Femur (tissue), 1 donor: ENCODE data around the gene CAVIN3.

Experiments
- DNase-seq: peaks from one replicate; pipeline ENCODE4 v3.0.0-alpha.2; 2017

The CAVIN3 gene

GRCh38 chr11:6320411-6321155 is at the start of gene CAVIN3:
Gene CAVIN3 (minus strand): TSS chr11:6320501. CDS start chr11:6320476, 25 bp downstream.
- peak; percentile 92 for DNase-seq

- DNase-seq: no peak
Measured at GRCh38 chr11:6365659-6366058, 45.4 kb upstream of the CAVIN3 start.

GRCh38 chr11:6362873-6363678 is 42.8 kb upstream of the CAVIN3 start:
- DNase-seq: peak; percentile 83

GRCh38 chr11:6362185-6362872 is 42.0 kb upstream of the CAVIN3 start:
- DNase-seq: peak; percentile 34

GRCh38 chr11:6360183-6360582 is 39.9 kb upstream of the CAVIN3 start:
- no peak for DNase-seq

- DNase-seq: peak; percentile 55
Measured at GRCh38 chr11:6357222-6357621, 36.9 kb upstream of the CAVIN3 start.

- DNase-seq: no peak
Measured at GRCh38 chr11:6356503-6357055, 36.3 kb upstream of the CAVIN3 start.

GRCh38 chr11:6354651-6355485 is 34.6 kb upstream of the CAVIN3 start:
- DNase-seq: no peak

- DNase-seq: peak; percentile 69
Measured at GRCh38 chr11:6353367-6353987, 33.2 kb upstream of the CAVIN3 start.

- DNase-seq: no peak
Measured at GRCh38 chr11:6351782-6352382, 31.6 kb upstream of the CAVIN3 start.

- DNase-seq: no peak
Measured at GRCh38 chr11:6350486-6350885, 30.2 kb upstream of the CAVIN3 start.

- DNase-seq: no peak
Measured at GRCh38 chr11:6350043-6350442, 29.7 kb upstream of the CAVIN3 start.

GRCh38 chr11:6345366-6345765 is 25.1 kb upstream of the CAVIN3 start:
- no peak for DNase-seq

GRCh38 chr11:6336293-6336692 is 16.0 kb upstream of the CAVIN3 start:
- DNase-seq: no peak

GRCh38 chr11:6334806-6335205 is 14.5 kb upstream of the CAVIN3 start:
- DNase-seq: no peak

GRCh38 chr11:6333095-6333494 is 12.8 kb upstream of the CAVIN3 start:
- no peak for DNase-seq

GRCh38 chr11:6332066-6332465 is 11.8 kb upstream of the CAVIN3 start:
- DNase-seq: no peak

GRCh38 chr11:6328321-6328720 is 8.0 kb upstream of the CAVIN3 start:
- DNase-seq: no peak

GRCh38 chr11:6327806-6328205 is 7.5 kb upstream of the CAVIN3 start:
- DNase-seq: no peak

GRCh38 chr11:6326985-6327384 is 6.7 kb upstream of the CAVIN3 start:
- no peak for DNase-seq

- DNase-seq: no peak
Measured at GRCh38 chr11:6326303-6326702, 6.0 kb upstream of the CAVIN3 start.
